ENCODE data around the gene LINC00632. TPM values are rescaled to one million over a fixed set of nuclear protein-coding genes. Genes with fewer than 3 reads are reported as not detected.

Gene LINC00632
- total RNA-seq, 1 donor = 0.21 TPM

DNA sequence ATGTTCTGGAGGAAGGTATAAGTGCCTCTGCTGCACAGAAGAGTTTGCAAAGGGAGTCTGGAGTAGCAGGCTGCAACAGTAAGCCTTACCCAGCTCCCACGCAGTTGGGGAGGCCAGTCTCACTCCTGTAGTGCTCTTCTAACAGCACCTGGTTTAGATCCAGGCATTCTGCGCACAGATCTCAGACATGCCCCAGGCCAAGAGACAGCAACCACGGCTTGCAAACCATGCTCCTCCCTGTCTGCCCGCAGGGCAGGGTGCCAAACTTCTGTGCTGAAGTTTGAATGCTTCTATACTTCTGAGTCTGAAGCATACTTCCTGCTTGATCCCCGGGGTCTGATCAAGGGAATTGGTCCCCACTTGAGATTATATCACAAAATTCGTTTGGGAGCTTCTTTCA is 106.3 kb downstream of the LINC00632 start:
- Histone ChIP-seq H3K4me1 (ENCODE audit: insufficient read depth, low read length) (no peaks in the 10 kb centered on the region), H3K4me3 (ENCODE audit: low read length) (no peak overlapping the region)

DNA sequence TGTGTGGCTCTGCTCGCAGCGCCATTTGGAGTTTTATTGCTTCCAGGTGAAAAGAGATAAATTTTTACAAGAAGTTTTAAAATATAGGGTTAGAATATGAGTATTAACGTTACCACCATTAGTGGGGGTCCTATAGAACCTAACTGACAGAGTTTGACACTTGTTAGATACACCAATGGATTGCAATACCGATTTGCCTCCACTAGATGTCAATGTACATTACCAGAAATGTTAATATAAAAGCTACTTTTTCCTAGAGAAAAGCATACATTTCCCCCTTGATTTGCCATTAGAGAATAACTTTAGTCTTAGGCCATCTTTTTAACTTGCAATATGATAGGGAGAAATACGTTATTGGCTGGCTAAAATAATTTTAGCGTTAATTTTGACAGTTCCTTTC is 108.4 kb downstream of the LINC00632 start:
- H3K4me3 ChIP-seq (ENCODE audit: low read length) = no peak overlapping the region

More for the DNA sequence above, 106.3 kb downstream of the LINC00632 start:
- H3K27me3 ChIP-seq (ENCODE audit: insufficient read depth, low read length) = no peaks in the 10 kb centered on the region
- no peaks in the 10 kb centered on the region for H3K9me3 ChIP-seq (ENCODE audit: low read depth, low read length)

DNA sequence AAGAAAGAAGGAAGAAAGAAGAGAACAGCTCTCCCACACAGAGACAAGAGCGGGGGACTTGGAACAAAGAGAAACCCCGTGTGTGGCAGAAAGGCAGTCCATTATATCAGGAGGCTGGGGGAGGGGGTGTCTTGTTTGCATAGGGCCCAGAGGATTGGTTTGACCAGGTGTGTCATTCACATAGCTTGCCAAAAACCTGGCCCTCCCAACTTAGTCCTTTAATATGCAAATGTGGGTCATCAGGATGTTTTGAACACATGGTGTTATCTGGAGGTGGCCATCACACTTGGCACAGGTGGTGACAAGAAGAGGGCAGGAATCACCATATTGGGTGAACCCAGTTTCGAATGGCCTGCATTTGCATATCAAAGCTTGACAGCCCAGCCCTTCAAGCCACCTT is 111.7 kb downstream of the LINC00632 start:
- H3K27me3 ChIP-seq (ENCODE audit: insufficient read depth, low read length) = no peaks in the 10 kb centered on the region
- H3K4me1 ChIP-seq (ENCODE audit: insufficient read depth, low read length) = no peaks in the 10 kb centered on the region
- no peaks in the 10 kb centered on the region for H3K9me3 ChIP-seq (ENCODE audit: low read depth, low read length)
- H3K4me3 ChIP-seq (ENCODE audit: low read length) = no peak overlapping the region

More for the DNA sequence above, 108.4 kb downstream of the LINC00632 start:
- Histone ChIP-seq H3K9me3 (ENCODE audit: low read depth, low read length) (no peaks in the 10 kb centered on the region), H3K4me1 (ENCODE audit: insufficient read depth, low read length) (no peaks in the 10 kb centered on the region), H3K27me3 (ENCODE audit: insufficient read depth, low read length) (no peaks in the 10 kb centered on the region)

DNA sequence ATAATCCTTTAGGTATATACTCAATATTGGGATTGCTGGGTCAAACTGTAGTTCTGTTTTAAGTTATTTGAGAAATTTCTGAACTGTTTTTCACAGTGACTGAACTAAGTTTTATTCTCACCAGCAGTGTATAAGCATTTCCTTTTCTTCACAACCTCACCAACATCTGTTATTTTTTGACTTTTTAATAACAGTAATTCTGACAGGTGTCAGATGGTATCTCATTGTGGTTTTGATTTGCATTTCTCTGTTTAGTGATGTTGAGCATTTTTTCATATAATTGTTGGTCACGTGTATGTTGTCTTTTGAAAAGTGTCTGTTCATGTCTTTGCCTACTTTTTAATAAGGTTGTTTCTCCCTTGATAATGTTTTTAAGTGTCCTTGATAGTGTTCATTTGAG is 112.6 kb downstream of the LINC00632 start:
- no peak overlapping the region for H3K4me3 ChIP-seq (ENCODE audit: low read length)
- no peaks in the 10 kb centered on the region for H3K27me3 ChIP-seq (ENCODE audit: insufficient read depth, low read length)
- no peaks in the 10 kb centered on the region for H3K4me1 ChIP-seq (ENCODE audit: insufficient read depth, low read length)
- H3K9me3 ChIP-seq (ENCODE audit: low read depth, low read length) = no peaks in the 10 kb centered on the region

DNA sequence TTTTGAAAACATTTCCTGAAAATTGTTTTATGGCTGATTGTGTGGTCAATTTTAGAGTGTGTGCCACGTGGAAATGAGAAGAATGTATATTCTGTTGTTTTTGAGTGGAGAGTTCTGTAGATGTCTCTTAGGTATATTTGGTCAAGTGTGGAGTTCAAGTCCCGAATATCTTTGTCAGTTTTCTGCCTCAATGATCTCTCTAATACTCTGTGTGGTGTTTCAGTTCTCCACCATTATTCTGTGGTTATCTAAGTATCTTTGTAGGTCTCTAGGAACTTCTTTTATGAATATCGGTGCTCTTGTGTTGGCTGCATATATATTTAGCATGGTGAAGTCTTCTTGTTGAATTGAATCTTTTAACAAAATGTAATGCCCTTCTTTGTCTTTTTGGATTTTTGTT is 113.3 kb downstream of the LINC00632 start:
- H3K4me3 ChIP-seq (ENCODE audit: low read length) = no peak overlapping the region

DNA sequence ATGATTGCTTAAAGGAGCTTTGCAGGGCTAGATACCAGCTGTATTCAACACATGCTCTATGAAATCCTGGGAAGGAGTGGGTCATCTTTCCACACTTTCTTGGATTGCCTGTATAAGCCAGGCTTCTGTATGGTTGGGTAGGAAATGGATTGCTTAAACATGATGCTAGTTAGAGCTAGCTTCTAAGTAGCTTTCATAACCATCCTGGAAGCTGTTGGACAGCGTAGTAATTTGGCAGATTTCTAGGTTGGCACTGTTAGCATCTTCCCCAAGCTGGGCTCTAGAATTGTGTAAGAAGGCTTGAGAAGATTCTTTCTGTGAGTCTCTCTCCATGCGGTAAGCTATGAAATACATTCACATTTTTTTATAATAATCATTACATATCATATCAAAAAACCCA is 127.3 kb downstream of the LINC00632 start:
- no peaks in the 10 kb centered on the region for H3K9me3 ChIP-seq (ENCODE audit: low read depth, low read length)
- H3K4me3 ChIP-seq (ENCODE audit: low read length) = no peak overlapping the region
- H3K27me3 ChIP-seq (ENCODE audit: insufficient read depth, low read length) = no peaks in the 10 kb centered on the region
- no peaks in the 10 kb centered on the region for H3K4me1 ChIP-seq (ENCODE audit: insufficient read depth, low read length)

More for the DNA sequence above, 113.3 kb downstream of the LINC00632 start:
- Histone ChIP-seq H3K27me3 (ENCODE audit: insufficient read depth, low read length) (no peaks in the 10 kb centered on the region), H3K9me3 (ENCODE audit: low read depth, low read length) (no peaks in the 10 kb centered on the region), H3K4me1 (ENCODE audit: insufficient read depth, low read length) (no peaks in the 10 kb centered on the region)

Other genes with a start within 250 kb of the LINC00632 start
- not detected for gene SOX3, start 204.7 kb upstream of the LINC00632 start, total RNA-seq

Data from mononuclear cell (primary cell).